GM18868 (cell line): Measurements from ENCODE around the gene NOX5.

Source experiments
- ATAC-seq: cut with Tn5 transposase; IDR thresholded peaks from one replicate; pipeline ENCODE4 v1.9.1; 2021; ENCODE audit warnings: mild to moderate bottlenecking, moderate library complexity; ENCODE audit not compliant: unreplicated experiment

NOX5 gene

DNA sequence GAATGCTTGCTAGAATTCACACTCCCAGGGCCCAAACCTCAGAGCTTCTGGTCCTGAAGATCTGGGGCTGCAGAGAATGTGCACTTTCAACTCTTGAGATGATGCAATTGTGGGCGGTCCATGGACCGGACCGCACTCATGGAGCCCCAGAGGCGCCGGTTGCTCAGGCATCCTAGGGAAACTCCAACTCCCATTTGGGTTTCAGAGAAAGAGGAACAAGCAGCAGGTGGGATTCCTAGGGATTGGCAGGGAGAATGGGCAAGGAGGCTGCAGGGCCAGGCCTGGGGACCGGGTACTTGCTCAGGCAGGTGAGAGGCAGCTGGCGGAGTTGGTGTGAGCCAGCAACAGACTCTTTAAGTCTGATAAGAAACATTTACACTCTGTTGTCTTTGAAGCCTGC is 3.5 kb downstream of the NOX5 start:
- no peak for ATAC-seq

DNA sequence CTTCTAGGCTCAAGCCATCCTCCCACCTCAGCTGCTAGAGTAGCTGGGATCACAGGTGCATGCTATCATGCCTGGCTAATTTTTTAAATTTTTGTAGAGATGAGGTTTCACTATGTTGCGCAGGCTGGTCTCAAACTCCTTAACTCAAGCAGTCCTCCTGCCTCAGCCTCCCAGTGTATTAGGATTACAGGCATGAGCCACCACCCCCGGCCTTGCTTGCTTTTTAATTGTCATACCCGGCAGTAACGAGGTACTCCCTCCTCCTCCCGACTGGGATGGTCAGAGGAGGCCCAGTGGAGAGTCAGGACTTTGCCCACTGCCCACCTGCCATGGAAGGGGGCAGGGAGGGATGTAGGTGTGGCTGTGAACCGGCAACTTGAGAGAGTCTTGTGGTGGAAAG is 4.5 kb downstream of the NOX5 start:
- ATAC-seq = no peak

DNA sequence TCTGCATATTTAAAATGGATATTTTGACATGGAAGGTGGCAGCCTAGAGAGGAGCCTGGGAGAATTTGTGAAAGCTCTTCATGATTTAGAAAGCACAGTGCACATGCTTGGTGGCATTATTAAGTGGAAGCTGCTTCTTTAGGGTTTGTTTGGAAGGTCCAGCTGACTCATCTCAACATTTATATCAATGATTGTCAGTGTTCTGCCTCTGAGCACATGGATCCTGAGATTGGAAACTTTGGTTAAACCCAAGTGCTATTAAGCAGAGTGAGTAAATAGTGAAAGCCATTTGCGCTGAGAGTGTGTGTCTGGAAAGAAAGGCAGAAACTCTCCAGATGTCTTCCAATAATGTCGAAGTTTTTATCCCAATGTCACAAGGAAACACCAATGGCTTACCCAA is 7.4 kb downstream of the NOX5 start:
- no peak for ATAC-seq

DNA sequence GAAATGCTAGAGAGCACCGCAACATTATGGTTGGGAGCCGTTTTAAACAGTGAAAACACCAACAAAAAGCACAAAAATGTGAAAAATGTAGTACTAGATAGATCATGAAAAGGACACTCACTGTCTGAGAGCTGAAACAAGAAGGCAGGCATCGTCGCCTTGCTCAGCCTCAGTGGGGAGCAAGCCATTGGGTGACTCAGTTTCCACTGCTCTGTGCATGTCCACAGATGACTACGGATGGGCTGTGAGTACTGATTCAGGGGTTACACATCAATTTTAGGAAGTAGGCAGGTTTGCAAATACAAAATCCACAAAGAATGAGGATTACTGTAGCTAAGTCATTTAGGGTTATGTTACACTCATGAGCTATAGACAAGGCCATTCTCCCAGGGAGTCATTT is 10.8 kb downstream of the NOX5 start:
- no peak for ATAC-seq

DNA sequence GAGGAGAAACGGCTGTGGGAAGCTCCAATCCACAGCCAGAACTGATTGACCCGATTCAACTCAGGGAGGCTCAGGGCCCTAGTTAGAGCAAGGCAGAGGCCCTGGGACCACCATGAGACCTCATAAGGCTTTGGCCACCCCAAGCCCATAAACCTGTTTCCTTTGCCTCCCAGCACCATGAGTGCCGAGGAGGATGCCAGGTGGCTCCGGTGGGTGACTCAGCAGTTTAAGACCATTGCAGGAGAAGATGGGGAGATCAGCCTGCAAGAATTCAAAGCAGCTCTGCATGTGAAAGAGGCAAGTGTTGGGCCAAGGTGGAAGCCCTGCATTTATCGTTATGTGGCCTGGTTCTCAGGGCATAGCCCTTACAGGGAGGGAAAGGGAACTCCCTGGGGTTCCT is 11.9 kb downstream of the NOX5 start:
- no peak for ATAC-seq

DNA sequence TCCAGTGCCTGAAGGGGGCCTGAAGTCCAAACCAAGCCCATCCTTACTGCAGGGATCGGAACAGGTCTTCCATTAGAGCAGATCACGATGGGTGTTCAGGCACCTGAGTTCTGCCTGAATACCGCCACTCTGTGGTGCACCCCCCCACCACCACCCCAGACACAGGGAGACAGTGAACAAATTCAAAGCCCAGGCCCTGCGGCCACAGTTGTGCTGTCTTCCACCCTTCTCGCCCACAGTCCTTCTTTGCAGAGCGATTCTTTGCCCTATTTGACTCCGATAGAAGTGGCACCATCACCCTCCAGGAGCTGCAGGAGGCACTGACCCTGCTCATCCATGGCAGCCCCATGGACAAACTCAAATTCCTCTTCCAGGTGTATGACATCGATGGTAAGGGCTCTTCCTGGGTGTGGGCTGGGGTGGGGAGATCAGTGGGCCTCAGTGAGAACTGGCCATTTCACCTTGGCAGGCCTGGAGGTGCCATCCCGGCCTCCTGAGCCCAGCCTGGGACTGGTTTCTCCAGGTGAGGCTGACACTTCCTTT is 13.6 kb downstream of the NOX5 start:
- no peak for ATAC-seq

DNA sequence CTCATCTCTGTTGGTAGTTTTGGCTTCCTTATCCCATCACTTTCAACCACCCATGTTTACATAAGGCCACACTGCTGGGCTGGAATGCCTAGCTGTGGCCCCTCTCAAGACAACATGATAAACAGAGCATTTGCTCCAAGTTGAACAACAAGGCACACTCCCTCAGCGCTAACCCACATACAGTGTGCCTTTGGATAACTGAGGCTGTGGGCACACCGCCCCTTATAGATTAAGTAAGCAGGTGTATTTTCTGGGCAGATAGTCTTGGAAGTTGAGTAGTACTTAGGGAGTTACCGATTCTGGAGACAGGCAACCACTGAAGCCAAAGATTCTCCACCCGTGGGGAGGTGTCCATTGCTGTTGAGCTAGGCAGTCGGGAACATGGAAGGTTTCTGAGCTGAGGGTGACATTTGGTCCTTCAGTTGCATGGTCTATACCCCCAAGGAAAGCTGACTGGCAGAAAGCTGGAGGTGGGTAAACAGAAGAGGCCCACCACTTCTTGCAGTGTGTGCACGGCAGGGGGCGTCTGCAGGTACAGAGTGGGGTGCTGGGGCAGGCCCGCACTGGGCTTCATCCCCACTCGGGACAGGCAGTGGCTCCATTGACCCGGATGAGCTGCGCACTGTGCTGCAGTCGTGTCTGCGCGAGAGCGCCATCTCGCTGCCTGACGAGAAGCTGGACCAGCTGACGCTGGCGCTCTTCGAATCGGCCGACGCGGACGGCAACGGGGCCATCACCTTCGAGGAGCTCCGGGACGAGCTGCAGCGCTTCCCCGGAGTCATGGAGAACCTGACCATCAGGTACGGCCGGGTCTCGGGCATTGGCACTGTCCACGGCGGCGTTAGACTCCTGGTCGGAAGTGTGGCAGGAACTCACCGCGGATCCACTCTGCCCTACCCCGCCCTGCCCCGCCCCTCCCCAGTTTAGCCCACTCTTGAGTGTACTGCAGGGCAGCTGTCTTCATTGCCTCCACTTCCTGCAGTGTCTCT is 16.8 kb downstream of the NOX5 start:
- ATAC-seq = no peak

DNA sequence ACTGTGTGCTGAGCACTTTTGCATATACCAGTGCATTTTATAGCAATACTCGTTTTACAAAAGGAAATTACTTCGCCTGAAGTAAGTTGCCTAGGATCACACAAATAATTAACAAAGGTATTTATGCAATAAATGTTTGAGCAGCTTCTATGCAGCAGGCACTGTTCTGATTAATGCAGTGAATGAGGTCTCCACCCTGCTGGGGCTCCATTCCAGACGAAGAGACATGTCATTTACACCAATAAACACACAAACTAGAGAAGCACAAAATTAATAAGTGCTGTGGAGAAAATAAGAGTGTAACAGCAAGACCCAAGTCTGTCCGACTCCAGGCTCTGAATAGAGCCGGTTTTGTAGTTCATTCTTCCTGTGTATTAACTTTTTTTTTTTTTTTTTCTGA is 17.5 kb downstream of the NOX5 start:
- ATAC-seq = no peak

DNA sequence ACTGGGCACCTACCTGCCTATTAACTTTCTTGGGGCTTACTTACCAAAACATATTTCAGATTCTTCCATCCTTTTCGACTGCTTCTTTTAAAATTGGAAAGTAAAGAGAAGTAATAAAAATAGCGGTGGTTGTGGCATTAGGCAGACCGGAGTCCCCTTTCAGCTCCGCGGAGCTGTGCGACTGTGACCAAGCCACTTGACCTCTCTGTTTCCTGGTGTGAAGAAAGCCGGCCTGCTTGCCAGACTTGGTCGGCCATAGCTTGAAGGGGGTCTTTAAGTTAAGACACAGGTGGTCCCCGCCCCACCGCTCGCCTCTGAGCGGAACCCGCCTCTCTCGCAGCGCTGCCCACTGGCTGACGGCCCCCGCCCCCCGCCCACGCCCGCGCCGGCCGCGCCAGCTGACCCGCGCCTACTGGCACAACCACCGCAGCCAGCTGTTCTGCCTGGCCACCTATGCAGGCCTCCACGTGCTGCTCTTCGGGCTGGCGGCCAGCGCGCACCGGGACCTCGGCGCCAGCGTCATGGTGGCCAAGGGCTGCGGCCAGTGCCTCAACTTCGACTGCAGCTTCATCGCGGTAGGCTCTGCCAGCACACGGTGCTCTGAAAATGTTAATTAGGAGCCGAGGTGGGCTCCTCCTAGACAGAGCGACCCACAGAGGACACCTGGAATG is 18.3 kb downstream of the NOX5 start:
- no peak for ATAC-seq

DNA sequence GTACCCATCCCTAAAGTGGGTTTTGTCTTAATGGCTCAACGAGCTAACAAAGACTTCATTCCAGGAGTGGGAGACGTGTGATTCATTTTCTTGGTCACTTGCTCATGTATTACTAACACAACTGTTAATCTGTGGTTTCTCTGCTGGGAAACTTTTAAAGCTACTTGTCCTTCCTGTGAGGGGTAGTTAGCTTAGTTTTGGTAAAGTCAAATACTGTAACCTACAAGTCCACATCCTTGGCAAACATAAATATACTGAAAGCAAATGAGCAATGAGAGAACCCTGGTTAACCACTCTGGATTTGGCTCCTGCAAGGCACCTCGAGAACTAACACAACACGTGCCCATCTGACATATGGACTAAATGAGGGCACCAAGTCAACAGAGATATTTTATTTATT is 19.9 kb downstream of the NOX5 start:
- ATAC-seq = no peak

DNA sequence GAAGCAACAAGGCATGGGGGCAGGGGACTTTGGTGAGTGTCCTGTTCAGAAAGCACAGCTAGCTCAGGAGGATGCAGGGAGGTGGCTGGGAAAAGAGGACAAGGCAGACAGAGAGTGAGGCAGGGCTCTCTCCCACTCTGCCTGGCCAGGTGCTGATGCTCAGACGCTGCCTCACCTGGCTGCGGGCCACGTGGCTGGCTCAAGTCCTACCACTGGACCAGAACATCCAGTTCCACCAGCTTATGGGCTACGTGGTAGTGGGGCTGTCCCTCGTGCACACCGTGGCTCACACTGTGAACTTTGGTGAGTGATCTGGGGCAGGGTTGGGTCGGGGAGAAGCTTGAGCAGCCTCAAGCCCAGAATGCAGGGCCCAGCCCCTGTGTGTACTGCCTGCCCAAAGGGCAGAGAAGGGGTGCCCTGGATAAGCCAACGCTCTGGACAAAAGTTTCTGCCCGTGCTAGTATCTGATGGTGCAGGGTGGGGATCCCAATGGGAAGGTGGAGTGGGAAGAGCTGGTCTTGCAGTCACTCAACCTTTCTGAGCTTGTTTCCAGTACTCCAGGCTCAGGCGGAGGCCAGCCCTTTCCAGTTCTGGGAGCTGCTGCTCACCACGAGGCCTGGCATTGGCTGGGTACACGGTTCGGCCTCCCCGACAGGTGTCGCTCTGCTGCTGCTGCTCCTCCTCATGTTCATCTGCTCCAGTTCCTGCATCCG is 20.9 kb downstream of the NOX5 start:
- no peak for ATAC-seq

DNA sequence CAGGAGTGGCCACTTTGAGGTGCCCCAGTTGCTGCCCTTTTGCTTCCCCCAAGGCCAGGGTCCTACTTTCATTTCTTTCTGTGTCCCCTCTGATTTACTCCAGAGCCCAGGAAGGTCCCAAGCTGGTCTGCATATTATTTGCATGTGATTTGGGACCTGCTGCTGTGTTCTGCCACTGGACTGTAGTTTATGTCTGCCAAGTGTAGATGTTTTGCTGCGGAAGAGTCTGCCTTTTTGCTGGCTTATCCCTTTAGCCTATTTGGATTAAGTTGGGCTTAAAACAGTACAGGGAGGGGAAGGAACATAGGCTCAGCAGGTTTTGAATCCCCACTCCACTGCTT is 21.4 kb downstream of the NOX5 start:
- no peak for ATAC-seq

DNA sequence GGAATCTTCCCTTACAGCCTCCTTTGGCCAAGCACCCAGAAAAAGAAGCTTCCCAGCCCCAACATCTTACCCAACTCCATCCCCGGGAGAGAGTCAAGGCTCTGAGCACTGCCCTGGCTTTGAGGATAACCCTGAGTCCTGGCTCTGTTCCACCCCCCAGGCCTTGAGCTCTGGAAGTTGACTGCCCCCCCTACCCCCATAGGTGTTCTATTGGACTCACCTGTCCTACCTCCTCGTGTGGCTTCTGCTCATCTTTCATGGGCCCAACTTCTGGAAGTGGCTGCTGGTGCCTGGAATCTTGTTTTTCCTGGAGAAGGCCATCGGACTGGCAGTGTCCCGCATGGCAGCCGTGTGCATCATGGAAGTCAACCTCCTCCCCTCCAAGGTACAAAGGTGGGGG is 22.3 kb downstream of the NOX5 start:
- no peak for ATAC-seq

DNA sequence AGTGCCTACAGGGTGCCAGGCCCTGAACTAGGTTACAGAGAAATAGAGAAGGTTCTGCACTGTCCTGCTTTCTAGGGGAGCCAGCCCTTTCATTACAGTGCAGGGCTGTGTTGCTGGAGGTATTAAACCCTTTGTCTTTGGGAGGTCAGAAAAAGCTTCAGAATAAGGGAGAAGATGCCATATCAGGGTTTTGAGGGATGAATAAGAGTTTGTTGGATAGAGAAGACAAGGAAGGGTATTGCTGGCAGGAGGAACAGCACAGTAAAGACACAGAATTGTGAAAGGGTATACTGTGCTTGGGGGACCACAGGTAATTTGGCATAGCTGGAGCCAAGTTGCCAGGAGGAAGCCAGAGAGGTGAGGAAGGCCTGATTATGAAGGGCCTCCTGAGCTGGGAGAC is 23.0 kb downstream of the NOX5 start:
- no peak for ATAC-seq

DNA sequence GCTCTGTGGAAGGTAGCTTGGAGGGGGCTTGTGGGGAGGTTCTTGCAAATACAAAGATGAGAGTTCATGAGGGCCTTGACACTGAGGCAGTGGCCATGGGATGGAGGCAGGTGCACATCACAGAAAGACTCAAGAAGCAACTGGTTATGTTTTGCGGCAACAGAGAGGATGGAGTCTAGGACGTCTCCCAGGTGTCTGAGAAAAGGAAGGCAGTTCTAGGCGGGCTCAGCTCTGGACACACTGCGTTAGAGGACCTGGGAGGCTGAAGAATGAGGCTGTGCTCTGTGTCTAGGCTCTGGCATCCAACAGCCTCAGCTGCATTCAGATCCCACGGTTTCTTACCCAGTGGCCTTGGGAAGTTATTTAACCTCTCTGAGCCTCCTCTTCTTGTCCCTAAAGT is 23.5 kb downstream of the NOX5 start:
- no peak for ATAC-seq

DNA sequence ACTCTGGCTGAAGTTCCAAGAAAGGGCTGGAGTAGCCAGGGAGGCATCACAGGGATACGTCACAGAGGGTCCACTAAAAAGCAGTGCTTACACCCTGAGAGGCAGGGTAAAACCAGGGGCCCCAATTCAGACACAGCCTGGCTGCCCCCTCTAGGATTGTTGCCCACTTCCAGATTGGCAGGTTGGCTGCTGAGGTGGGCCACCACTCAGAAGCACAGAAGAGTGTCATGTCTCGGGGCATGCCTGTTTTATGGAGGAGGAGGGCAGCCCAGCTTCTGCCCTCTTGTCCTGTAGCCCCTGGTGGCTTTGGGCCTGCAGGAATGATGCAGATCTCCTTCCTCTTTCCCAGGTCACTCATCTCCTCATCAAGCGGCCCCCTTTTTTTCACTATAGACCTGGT is 24.0 kb downstream of the NOX5 start:
- no peak for ATAC-seq

DNA sequence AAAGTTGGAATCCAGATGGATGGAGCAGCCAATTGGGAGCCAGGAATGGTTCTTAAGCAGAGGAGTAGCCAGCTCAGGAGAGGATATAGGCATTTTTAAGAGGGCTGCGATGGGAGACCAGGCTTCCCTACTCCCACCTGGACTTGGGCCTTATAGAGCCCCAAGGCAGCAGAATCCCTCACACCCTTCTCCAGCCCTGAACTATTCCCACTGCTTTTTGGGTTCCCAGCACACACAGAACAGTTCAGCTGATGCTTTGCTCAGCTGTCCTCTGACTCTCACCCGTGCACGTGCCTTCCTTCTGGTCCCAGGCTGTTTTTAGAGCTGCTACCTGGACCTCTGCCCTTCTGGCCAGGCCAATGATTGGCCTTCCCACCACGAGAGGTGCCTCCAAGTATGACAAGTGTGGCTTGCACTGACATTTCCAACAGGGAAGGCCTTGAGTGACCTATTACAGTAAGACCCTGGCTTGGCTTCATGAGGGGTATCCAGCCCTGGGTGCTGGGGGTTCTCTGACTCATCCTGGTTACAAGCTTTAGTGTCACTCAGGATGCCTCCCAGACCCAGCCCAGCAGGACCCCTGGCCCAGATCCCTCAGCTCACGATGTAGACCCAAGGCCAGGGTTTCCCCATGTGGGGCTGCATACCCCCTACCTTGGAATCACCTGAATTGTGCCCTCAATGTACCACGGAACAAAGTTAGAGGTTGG is 25.2 kb downstream of the NOX5 start:
- ATAC-seq = no peak

DNA sequence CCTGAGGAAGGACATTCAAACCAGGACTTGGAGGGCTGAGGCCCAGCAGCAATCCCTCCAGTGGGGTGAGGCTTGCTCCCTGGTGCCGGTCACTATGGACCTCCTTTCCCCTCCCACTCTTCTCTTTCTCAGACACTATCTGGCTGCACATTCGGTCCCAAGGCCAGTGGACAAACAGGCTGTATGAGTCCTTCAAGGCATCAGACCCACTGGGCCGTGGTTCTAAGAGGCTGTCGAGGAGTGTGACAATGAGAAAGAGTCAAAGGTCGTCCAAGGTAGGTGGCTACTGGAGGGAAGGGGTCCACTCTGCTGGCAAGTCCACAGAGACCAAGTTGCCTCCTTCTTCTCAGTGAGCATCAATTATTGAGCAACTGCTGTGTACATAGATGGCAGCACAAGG is 28.0 kb downstream of the NOX5 start:
- no peak for ATAC-seq

DNA sequence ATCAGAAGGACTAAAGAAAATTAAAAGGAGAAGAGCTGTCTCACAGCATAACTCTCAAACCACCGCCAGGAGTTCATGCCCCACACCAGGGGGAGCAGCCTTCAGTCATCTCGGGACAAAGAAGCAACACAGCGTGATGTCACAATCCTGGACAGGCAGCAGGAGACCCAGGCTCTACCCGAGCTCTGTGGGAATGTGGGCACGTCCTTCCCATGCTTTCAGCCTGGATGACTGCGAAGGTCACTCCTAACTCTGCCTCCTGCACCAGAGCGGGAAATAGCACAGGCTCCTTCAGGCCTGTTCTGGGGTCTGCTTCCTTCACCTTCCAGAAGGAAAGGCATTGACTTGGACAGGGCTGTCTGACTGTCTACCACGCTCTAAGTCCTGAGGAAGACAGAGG is 31.3 kb downstream of the NOX5 start:
- ATAC-seq = no peak

DNA sequence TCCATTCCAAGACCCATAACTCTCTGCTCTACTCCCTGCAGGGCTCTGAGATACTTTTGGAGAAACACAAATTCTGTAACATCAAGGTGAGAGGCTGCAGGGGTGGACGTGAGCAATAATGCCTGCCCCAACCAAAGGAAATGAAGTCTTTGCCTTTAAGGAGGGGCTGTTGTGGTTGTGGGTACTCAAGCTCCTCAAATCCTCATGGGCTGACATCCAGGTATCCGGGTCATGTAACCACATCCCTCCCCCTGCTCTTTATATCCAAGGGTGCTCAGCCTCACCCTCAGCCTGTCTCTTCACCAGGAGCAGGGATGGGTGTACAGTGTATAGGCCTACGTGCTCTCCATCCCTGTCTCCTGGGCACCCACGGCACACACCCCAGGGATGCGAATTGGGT is 32.3 kb downstream of the NOX5 start:
- ATAC-seq = no peak

DNA sequence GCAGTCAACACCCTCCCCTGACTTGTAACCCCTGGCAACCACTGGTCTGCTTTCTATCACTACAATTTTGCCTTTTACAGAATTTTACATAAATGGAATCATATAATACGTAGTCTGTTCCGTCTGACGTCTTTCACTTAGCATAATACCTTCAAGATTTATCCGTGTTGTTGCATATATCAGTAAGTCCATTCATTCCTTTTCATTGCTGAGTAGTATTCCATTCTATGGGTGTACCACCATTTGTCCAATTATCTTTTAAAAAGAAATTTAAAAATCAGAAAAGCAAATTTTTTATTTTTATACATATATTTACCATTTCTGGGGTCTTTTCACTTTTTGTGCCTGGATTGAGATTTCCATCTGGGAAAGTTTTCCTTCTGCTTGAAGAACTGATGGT is 35.5 kb downstream of the NOX5 start:
- ATAC-seq = no peak
